Activated CD4-positive, alpha-beta T cell treated with anti-CD3 and anti-CD28 coated beads for 36 hours (primary cell): Measurements from ENCODE around the gene PC. TPM values are rescaled to one million over a fixed set of nuclear protein-coding genes. Genes with fewer than 3 reads are reported as not detected.

Experiments
- ATAC-seq: fragments of 200-7000 bp; cut with Tn5 transposase; one replicate; pipeline ENCODE4 v1.10.0; 2021; ENCODE audit warnings: mild to moderate bottlenecking, moderate library complexity
- CTCF ChIA-PET: fragments of 350-600 bp; sonication (Branson Sonifier 250); formaldehyde crosslinking; loops from one replicate; lab custom pipeline; 2021; ENCODE audit warnings: antibody characterized with exemption; lab: Charles Lee
- POLR2A ChIA-PET: fragments of 350-600 bp; sonication (Branson Sonifier 250); formaldehyde crosslinking; loops from one replicate; lab custom pipeline; 2021; ENCODE audit warnings: antibody characterized with exemption, inconsistent platforms; lab: Charles Lee
- DNase-seq: peaks from one replicate; pipeline ENCODE4 v3.0.0-alpha.2; 2020
- H3K27ac Mint-ChIP-seq: one replicate; pipeline ENCODE4 v1.8.0; 2021; ENCODE audit warnings: mixed read lengths
- H3K27me3 Mint-ChIP-seq: one replicate; pipeline ENCODE4 v1.8.0; 2021; ENCODE audit warnings: mixed read lengths
- H3K36me3 Mint-ChIP-seq: one replicate; pipeline ENCODE4 v1.8.0; 2021; ENCODE audit warnings: low read depth, mixed read lengths
- H3K4me1 Mint-ChIP-seq: one replicate; pipeline ENCODE4 v1.8.0; 2021; ENCODE audit warnings: mixed read lengths
- H3K4me3 Mint-ChIP-seq: one replicate; pipeline ENCODE4 v1.8.0; 2021; ENCODE audit warnings: mild to moderate bottlenecking, moderate library complexity, mixed read lengths
- H3K9me3 Mint-ChIP-seq: one replicate; pipeline ENCODE4 v1.8.0; 2021; ENCODE audit warnings: low read depth, mixed read lengths
- intact Hi-C, 2 experiments: fragments of 100-400 bp; cut with DNase I in 1 of 2; cut with micrococcal nuclease in 1 of 2; formaldehyde crosslinking; loops; one replicate each; pipeline versions ENCODE4 v1.14.2 to v1.15.1; 2022 to 2024; cut with DNase I, micrococcal nuclease
- total RNA-seq, 2 experiments: library from RNA; stranded (reverse); gene quantifications; one replicate each; pipeline ENCODE4 v1.2.3, GENCODE V29; 2021

PC gene
- total RNA-seq, 2 experiments from 2014 or later: 9.2 to 9.3 TPM

- POLR2A ChIA-PET: no interaction called here
- CTCF ChIA-PET: no interaction called here
- no peak for DNase-seq
- Mint-ChIP-seq H3K27ac (no peak overlapping the region), H3K36me3 (no peaks in the 10 kb centered on the region), H3K9me3 (no peaks in the 10 kb centered on the region), H3K4me1 (no peaks in the 10 kb centered on the region), H3K4me3 (no peak overlapping the region), H3K27me3 (no peaks in the 10 kb centered on the region)
- ATAC-seq: no peak
- intact Hi-C loops: no loop called here
Measured at GRCh38 chr11:66907751-66908630, 50.2 kb downstream of the PC start.

- no peak for ATAC-seq
- intact Hi-C loops: no loop called here
- ChIA-PET CTCF (interaction anchor here (1.1 kb wide), 1 partner anchor 23 kb away, joined by 3 read pairs; no protein-coding TSS in a partner anchor), POLR2A (no interaction called here)
- Mint-ChIP-seq H3K27ac (no peak overlapping the region), H3K36me3 (no peaks in the 10 kb centered on the region), H3K9me3 (no peaks in the 10 kb centered on the region), H3K27me3 (no peaks in the 10 kb centered on the region), H3K4me1 (no peaks in the 10 kb centered on the region), H3K4me3 (no peak overlapping the region)
- no peak for DNase-seq
Measured at GRCh38 chr11:66906061-66906733, 52.0 kb downstream of the PC start.

GRCh38 chr11:66905631-66906030 lies 52.6 kb downstream of the PC start:
- ATAC-seq: no peak
- POLR2A ChIA-PET: interaction anchor here (0.5 kb wide), 1 partner anchor 224 kb away, joined by 4 read pairs; no protein-coding TSS in a partner anchor
- no peaks in the 10 kb centered on the region for H3K9me3 Mint-ChIP-seq

GRCh38 chr11:66904981-66905521 lies 53.1 kb downstream of the PC start:
- ATAC-seq (no peak), DNase-seq (no peak)
- ChIA-PET CTCF (interaction anchor here (1.1 kb wide), 1 partner anchor 21 kb away, joined by 3 read pairs; no protein-coding TSS in a partner anchor), POLR2A (interaction anchor here (0.5 kb wide), 1 partner anchor 225 kb away, joined by 4 read pairs; no protein-coding TSS in a partner anchor)
- intact Hi-C loops: no loop called here
- no peaks in the 10 kb centered on the region for H3K9me3 Mint-ChIP-seq
- H3K36me3 Mint-ChIP-seq: no peaks in the 10 kb centered on the region
- no peak overlapping the region for H3K4me3 Mint-ChIP-seq
- no peak overlapping the region for H3K27ac Mint-ChIP-seq
- H3K27me3 Mint-ChIP-seq: no peaks in the 10 kb centered on the region
- H3K4me1 Mint-ChIP-seq: no peaks in the 10 kb centered on the region

More at GRCh38 chr11:66905631-66906030, 52.6 kb downstream of the PC start:
- Mint-ChIP-seq H3K36me3 (no peaks in the 10 kb centered on the region), H3K27ac (no peak overlapping the region), H3K4me3 (no peak overlapping the region), H3K4me1 (no peaks in the 10 kb centered on the region), H3K27me3 (no peaks in the 10 kb centered on the region)
- intact Hi-C loops: no loop called here
- CTCF ChIA-PET: interaction anchor here (1.1 kb wide), 1 partner anchor 22 kb away, joined by 3 read pairs; no protein-coding TSS in a partner anchor
- DNase-seq: no peak

GRCh38 chr11:66904561-66904960 lies 53.6 kb downstream of the PC start:
- DNase-seq: no peak
- ChIA-PET POLR2A (no interaction called here), CTCF (no interaction called here)
- Mint-ChIP-seq H3K4me3 (no peak overlapping the region), H3K27ac (no peak overlapping the region), H3K27me3 (no peaks in the 10 kb centered on the region), H3K4me1 (no peaks in the 10 kb centered on the region), H3K36me3 (no peaks in the 10 kb centered on the region), H3K9me3 (no peaks in the 10 kb centered on the region)
- intact Hi-C loops: no loop called here
- ATAC-seq: no peak

- CTCF ChIA-PET: no interaction called here
- no peaks in the 10 kb centered on the region for H3K4me1 Mint-ChIP-seq
- POLR2A ChIA-PET: no interaction called here
- H3K36me3 Mint-ChIP-seq: no peaks in the 10 kb centered on the region
- no peak overlapping the region for H3K27ac Mint-ChIP-seq
- no peaks in the 10 kb centered on the region for H3K27me3 Mint-ChIP-seq
- no peak for ATAC-seq
- DNase-seq: no peak
- H3K9me3 Mint-ChIP-seq: no peaks in the 10 kb centered on the region
- no peak overlapping the region for H3K4me3 Mint-ChIP-seq
- intact Hi-C loops: no loop called here
Measured at GRCh38 chr11:66904055-66904454, 54.1 kb downstream of the PC start.

GRCh38 chr11:66902486-66903177 lies 55.6 kb downstream of the PC start:
- no peak for ATAC-seq
- intact Hi-C loops: no loop called here
- ChIA-PET CTCF (interaction anchor here (0.6 kb wide), 1 partner anchor 244 kb away, joined by 3 read pairs; no protein-coding TSS in a partner anchor), POLR2A (no interaction called here)
- Mint-ChIP-seq H3K27ac (no peak overlapping the region), H3K9me3 (no peaks in the 10 kb centered on the region), H3K4me1 (no peaks in the 10 kb centered on the region), H3K4me3 (no peak overlapping the region), H3K36me3 (no peaks in the 10 kb centered on the region), H3K27me3 (no peaks in the 10 kb centered on the region)
- DNase-seq: no peak

- H3K27me3 Mint-ChIP-seq: no peaks in the 10 kb centered on the region
- ATAC-seq (no peak), DNase-seq (no peak)
- ChIA-PET CTCF (no interaction called here), POLR2A (no interaction called here)
- H3K27ac Mint-ChIP-seq: no peak overlapping the region
- no peaks in the 10 kb centered on the region for H3K36me3 Mint-ChIP-seq
- no peaks in the 10 kb centered on the region for H3K4me1 Mint-ChIP-seq
- H3K9me3 Mint-ChIP-seq: no peaks in the 10 kb centered on the region
- intact Hi-C loops: no loop called here
- no peak overlapping the region for H3K4me3 Mint-ChIP-seq
Measured at GRCh38 chr11:66901964-66902390, 56.2 kb downstream of the PC start.

- H3K4me3 Mint-ChIP-seq: no peak overlapping the region
- peaks cover 8% of the 10 kb centered on the region for H3K4me1 Mint-ChIP-seq
- DNase-seq (no peak), ATAC-seq (no peak)
- H3K27ac Mint-ChIP-seq: no peak overlapping the region
- H3K9me3 Mint-ChIP-seq: peaks cover 2% of the 10 kb centered on the region
- H3K36me3 Mint-ChIP-seq: no peaks in the 10 kb centered on the region
- no peaks in the 10 kb centered on the region for H3K27me3 Mint-ChIP-seq
- ChIA-PET POLR2A (no interaction called here), CTCF (interaction anchor here (0.9 to 1.0 kb wide), 2 partner anchors 13 to 60 kb away, joined by 3 to 5 read pairs; no protein-coding TSS in a partner anchor)
- intact Hi-C loops: no loop called here
Measured at GRCh38 chr11:66894141-66894540, 64.0 kb downstream of the PC start.

GRCh38 chr11:66892911-66893310 lies 65.3 kb downstream of the PC start:
- ChIA-PET POLR2A (no interaction called here), CTCF (interaction anchor here (0.9 to 1.0 kb wide), 2 partner anchors 9 to 83 kb away, joined by 3 to 5 read pairs; no protein-coding TSS in a partner anchor)
- Mint-ChIP-seq H3K27me3 (no peaks in the 10 kb centered on the region), H3K27ac (no peak overlapping the region), H3K9me3 (peaks cover 2% of the 10 kb centered on the region), H3K4me3 (no peak overlapping the region), H3K4me1 (peaks cover 8% of the 10 kb centered on the region), H3K36me3 (no peaks in the 10 kb centered on the region)
- intact Hi-C loops: loop anchor here in 1 of 2 experiments (1.0 to 2.0 kb wide), 3 partner anchors 25 to 78 kb away; partner anchors contain the start of gene PC
- no peak for DNase-seq
- ATAC-seq: no peak
